Measurements from ENCODE around the gene SRMS.

Gene SRMS

DNA sequence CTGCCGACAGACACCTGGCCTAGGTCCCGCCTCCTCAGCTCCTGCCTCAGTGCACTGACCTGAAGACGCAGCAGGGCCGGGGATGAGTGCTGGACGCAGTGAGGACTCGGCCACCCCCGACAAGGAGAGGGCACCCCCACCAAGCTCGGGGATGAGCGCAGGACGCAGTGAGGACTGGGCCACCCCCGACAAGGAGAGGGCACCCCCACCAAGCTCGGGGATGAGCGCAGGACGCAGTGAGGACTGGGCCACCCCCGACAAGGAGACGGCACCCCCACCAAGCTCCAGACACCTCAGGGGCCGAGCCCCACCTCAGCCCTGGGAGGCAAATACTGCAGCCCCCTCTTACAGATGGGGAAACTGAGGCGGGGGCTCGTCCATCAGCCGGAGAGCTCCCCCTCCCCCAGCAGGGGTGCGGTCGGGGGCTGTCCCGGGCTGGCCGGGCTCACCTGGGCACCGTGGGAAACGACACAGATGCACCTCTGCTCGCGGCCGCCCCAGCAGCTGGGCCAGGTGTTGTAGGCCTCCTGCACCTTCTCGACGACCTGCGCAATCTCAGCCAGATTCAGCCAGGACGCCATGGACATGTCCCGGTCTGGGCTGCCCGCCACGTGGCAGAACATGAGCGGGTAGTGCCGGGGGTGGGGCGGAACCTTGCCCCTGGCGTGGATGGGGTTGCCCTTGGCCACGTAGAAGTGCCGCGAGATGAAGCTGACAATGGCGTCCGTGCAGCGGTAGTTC is 19.0 kb upstream of the SRMS start:
- DNase-seq (ENCODE audit: low read depth in 2 of 2), result no peak

DNA sequence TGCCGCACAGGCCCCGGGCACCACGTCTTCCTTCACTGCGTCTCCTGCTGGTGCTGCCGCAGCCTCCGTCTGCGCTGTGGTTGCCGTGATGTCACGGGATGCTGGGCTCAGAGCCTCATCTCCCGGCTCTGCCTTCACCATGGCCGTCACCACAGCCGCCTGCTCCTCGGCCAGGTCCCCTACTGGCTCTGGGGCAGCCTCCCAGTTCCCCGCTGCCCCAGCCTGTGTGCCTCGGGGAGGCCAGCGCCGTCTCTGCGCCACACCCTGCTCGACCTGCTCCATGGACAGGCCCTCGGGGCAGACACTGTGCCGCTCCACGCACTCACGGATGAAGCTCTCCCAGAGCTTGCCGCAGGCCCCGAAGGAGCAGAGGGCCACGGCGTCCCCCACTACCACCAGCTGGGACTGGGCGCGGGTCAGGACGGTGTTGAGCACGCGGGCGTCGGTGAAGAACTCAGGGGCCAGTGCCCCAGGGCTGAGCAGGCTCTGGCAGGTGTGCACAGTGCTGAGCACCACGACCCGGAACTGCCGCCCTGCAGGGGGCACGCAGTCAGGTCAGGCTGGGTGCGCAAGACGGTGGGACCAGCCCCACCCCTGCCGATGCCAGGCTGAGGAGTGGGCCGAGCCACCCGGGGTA is 18.3 kb upstream of the SRMS start:
- no peak for DNase-seq (ENCODE audit: low read depth in 2 of 2)

GRCh38 chr20:63565021-63565698 is 17.6 kb upstream of the SRMS start:
- DNase-seq (ENCODE audit: low read depth in 2 of 2), result no peak

GRCh38 chr20:63564036-63564810 is 16.7 kb upstream of the SRMS start:
- no peak for DNase-seq (ENCODE audit: low read depth in 2 of 2)

GRCh38 chr20:63563225-63563935 is 15.8 kb upstream of the SRMS start:
- no peak for DNase-seq (ENCODE audit: low read depth in 2 of 2)

GRCh38 chr20:63562461-63563224 is 15.1 kb upstream of the SRMS start:
- DNase-seq (ENCODE audit: low read depth in 2 of 2), result no peak

DNA sequence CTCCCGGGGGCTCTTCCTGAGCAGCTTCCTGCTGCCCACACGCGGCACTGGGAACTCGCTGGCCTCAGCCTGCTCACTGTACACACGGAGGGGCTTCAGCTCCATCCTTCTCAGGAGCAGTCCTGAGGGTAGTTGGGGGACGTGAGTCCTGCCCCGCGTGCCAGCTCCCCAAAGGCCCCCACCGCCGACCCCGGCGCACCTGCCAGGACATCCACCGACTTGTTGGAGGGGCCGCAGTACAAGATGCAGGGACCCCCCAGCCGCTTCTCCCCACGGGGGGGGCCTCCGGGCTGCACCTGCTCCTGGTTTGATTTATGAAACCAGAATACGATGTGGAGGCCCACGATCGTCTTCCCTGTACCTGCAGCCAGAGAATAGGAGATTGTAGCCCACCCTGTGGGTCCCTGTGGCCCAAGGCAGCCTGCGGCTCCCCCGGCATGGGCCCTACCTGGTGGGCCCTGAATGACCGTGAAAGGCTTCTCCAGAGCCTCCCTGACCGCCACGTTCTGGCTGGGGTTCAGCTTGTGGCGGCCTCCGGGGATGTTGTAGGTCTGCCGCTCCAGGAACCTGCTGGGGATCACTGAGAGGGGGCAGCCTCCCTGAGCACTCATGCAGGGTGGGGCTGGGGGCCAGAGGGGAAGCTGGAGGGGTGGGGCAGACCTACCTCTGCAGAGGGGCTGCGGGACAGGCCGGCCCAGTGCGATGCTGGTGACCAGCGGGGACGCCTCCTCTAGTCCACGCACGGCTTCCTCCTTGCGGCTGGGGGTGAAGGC is 14.3 kb upstream of the SRMS start:
- DNase-seq (ENCODE audit: low read depth in 2 of 2), result no peak

- no peak for DNase-seq (ENCODE audit: low read depth in 2 of 2)
These were observed 13.5 kb upstream of the SRMS start for GRCh38 chr20:63560856-63561609.

GRCh38 chr20:63560333-63560805 is 12.8 kb upstream of the SRMS start:
- DNase-seq (ENCODE audit: low read depth in 2 of 2), result no peak

DNA sequence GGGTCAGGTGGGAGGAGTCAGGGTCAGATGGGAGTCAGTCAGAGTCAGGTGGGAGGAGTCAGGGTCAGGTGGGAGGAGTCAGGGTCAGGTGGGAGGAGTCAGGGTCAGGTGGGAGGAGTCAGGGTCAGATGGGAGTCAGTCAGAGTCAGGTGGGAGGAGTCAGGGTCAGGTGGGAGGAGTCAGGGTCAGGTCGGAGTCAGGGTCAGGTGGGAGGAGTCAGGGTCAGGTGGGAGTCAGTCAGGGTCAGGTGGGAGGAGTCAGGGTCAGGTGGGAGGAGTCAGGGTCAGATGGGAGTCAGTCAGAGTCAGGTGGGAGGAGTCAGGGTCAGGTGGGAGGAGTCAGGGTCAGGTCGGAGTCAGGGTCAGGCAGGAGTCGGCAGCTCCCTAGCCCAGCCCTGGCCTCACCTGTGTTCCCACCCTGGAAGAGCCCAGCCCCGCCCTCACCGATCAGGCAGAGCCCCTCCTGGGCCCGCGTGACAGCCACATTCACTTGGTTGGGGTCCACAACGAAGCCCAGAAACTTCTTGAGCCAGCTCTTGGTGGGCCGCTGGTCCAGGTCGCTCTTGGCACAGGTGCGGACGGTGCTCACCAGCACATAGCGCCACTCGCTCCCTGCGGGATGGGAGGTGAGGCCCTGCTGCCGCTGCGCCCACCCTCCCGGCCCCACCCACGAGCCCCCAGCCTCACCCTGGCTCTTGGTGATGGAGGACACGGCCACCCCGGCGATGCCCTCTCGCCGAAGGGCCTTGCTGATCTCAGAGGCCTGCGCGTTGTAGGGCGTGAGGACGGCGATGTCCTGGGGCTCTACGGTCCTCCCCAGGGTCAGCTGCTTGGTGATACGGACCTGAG is 12.2 kb upstream of the SRMS start:
- peak in 1 of 2 donors; percentile 47 for DNase-seq (ENCODE audit: low read depth in 2 of 2)

GRCh38 chr20:63558804-63559484 is 11.4 kb upstream of the SRMS start:
- no peak for DNase-seq (ENCODE audit: low read depth in 2 of 2)

GRCh38 chr20:63557481-63557891 is 9.9 kb upstream of the SRMS start:
- no peak for DNase-seq (ENCODE audit: low read depth in 2 of 2)

DNA sequence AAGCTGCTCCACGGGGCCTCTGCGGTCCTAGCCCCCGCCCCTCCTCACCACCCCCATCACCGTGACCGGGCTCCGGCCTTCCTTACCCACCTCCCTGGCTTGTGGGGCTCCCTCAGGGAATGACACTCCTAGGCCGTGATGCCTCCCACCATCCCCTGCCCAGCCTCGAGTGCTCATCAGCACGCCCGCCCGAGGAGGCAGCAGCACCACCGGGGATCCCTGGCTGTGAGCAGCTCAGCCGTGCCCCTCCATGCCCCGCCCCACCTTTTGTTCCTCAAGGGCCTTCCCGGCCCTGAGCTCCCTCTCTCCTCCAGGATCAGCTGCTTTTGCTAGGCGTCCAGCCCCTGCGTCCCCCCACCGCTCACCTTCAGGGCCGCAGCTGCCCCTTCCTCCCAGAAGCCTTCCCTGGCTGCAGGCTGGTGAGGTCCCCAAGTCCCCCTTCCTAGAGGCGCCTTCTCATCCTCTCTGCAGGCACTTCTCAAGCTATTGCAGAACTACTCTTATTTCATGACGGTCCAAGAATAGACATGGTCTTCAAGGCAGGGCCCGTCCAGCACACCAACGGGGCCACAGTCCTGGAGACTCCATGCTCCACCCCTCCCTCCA is 9.4 kb upstream of the SRMS start:
- no peak for DNase-seq (ENCODE audit: low read depth in 2 of 2)

- no peak for DNase-seq (ENCODE audit: low read depth in 2 of 2)
These were observed 8.3 kb upstream of the SRMS start for GRCh38 chr20:63555661-63556381.

- DNase-seq (ENCODE audit: low read depth in 2 of 2), result no peak
These were observed 7.1 kb upstream of the SRMS start for GRCh38 chr20:63554361-63555278.

DNA sequence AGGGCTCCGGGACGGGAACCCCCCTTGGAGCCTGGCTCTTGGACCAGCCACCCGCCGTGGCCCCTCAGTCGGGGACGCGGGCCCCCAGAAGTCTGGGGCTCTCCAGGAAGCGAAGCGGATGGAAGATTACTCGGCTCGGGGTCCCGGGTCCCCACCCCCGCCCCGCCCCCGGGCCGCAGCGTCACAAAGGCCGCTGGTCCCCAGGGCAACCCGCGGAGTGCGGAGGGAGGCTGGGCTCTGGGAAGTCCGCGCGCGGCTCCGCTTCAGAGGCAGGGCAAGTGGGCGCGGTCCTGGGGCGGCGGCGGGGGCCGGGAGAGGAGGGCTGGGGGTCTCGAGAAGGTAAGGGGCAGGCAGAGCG is 6.4 kb upstream of the SRMS start, which contains the start of gene FNDC11:
TSS of gene FNDC11 (plus strand) at position 227 of the 358 bp plus-strand sequence. CDS start 1,505 bp downstream, outside the sequence.
- no peak for DNase-seq (ENCODE audit: low read depth in 2 of 2)
